ENCODE data around the gene ANKRD30A.
"Not testable (repeated sequence)": the region's sequence is repeated elsewhere in the genome, so short reads cannot be mapped to it uniquely, and the experiment has no call there.

The ANKRD30A gene

DNA sequence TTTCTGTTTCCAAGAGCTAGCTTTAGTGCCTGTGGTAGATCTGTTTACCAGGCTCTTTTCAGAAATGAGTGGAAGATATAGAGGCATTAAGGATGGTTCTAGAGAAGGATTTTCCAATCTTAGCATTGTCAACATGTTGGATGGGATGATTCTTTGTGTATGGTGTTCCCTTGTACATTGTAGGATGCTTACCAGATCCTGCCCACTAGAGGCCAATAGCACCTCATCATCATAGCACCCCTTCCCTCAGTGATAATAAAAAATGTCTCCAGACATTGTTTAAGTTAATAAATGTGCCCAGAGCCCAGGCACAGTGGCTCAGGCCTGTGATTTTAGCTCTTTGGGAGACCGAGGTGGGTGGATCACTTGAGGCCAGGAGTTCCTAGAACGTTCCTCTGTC lies 121.2 kb downstream of the ANKRD30A start:
- no peak for DNase-seq (ENCODE audit: low read depth in 4 of 4, low spot score in 1 of 4)

DNA sequence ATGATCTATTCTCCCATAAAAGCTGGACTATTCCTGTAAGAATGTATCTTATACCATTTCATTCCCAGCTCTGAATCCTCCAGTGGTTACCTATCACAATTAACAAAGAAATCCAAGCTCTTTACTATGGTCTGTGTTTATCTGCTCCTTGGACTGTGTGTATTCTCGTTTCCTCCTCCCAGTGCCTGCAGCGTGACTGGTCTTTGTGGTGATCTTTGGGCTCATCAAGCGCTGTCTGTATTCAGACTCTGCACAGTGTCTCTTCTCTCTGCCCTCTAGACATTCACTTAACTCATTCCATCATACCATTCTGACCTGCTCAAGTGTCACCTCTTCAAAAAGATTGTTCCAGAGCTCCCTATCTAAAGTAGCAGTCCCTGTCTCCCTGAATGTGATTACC lies 130.4 kb downstream of the ANKRD30A start:
- not testable (repeated sequence) for DNase-seq (ENCODE audit: low read depth in 4 of 4, low spot score in 1 of 4)

DNA sequence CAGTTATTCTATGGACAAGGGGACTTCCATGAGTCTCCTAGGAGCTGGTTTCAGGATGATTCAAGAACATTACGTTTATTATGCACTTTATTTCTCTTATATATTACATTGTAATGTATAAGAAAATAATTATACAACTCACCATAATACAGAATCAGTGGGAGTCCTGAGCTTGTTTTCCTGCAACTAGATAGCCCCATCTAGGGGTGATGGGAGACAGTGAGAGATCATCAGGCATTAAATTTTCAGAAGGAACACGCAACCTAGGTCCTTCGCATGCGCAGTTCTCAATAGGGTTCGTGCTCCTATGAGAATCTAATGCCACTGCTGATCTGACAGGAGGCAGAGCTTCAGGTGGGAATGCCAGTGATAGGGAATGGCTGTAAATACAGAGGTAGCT lies 137.9 kb downstream of the ANKRD30A start:
- no peak for DNase-seq (ENCODE audit: low read depth in 4 of 4, low spot score in 1 of 4)

DNA sequence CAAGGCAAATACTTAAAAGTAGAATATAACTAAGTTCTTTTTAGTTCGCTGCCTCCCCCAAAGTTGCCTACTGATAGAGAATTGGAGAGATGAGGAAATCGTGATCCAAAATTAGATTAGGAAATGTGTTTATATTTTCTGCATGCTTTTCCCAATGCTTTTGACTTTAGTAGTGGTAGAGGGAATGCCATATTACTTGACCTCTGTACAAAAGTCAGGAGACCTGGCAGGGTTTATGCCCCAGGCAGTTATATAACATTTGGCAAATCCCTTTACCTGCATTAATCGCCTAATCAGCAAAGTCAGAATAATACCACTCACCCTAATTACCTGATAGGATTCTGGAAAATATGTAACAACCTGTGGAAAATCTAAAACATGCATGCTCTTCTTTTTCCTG lies 142.9 kb downstream of the ANKRD30A start:
- DNase-seq (ENCODE audit: low read depth in 4 of 4, low spot score in 1 of 4): no peak

DNA sequence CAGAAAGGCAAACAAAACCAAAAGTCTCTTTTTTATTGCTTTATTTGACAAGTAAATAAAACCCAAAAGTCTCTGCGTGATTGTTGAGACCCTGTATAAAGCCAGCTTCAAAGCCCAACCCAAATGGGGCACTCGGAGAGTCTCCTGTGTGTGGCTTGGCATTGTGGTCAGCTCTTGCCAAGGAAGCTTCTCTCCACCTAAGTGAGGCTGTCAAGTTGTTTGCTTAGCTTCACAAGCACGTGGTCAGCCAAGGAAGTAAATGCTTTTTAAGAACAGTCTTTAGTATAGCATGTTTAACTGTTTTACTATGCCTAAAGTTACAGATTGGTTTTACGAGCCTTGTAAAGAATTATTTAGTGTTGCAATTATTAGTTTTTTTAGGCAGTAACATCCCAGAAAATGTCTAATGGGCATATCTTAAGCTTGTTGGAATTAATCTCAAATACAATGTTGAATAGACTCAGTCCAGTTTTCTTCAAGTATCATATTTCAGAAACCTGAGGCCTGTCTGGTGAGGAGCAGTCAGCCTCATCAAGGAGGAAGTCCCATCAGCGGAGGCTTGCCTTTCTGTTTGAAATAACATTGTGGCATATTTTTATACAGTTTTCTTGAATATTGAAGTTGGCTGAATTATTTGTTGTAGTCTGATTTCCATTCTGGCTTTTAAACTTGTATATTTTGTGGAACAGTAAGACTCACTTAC lies 144.3 kb downstream of the ANKRD30A start:
- DNase-seq (ENCODE audit: low read depth in 4 of 4, low spot score in 1 of 4): no peak

DNA sequence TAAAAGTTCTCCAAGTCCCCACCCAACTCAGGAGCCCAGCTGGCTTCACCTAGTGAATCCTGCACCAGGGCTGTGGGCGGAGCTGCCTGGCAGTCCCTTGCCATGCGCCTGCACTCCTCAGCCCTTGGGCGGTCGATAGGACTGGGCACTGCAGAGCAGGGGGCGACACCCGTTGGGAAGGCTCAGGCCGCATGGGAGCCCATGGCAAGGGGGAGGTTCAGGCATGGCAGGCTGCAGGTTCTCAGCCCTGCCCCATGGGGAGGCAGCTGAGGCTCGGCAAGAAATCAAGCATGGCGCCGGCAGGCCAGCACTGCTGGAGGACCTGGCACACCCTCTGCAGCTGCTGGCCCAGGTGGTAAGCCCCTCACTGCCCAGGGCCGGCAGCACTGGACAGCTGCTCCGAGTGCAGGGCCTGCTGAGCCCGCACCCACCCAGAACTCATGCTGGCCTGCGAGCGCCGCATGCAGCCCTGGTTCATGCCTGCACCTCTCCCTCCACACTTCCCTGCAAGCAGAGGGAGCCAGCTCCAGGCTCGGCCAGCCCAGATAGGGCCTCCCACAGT lies 149.9 kb downstream of the ANKRD30A start:
- no peak for DNase-seq (ENCODE audit: low read depth in 4 of 4, low spot score in 1 of 4)

DNA sequence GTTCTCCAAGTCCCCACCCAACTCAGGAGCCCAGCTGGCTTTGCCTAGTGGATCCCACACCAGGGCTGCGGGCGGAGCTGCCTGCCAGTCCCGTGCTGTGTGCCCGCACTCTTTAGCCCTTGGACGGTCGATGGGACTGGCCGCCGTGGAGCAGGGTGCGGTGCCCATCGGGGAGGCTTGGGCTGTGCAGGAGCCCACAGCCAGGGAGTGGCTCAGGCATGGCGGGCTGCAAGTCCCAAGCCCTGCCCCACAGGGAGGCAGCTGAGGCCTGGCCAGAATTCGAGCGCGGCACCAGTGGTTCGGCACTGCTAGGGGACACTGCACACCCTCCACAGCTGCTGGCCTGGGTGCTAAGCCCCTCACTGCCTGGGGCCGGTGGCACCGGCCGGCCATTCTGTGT lies 159.7 kb downstream of the ANKRD30A start:
- DNase-seq (ENCODE audit: low read depth in 4 of 4, low spot score in 1 of 4): no peak

DNA sequence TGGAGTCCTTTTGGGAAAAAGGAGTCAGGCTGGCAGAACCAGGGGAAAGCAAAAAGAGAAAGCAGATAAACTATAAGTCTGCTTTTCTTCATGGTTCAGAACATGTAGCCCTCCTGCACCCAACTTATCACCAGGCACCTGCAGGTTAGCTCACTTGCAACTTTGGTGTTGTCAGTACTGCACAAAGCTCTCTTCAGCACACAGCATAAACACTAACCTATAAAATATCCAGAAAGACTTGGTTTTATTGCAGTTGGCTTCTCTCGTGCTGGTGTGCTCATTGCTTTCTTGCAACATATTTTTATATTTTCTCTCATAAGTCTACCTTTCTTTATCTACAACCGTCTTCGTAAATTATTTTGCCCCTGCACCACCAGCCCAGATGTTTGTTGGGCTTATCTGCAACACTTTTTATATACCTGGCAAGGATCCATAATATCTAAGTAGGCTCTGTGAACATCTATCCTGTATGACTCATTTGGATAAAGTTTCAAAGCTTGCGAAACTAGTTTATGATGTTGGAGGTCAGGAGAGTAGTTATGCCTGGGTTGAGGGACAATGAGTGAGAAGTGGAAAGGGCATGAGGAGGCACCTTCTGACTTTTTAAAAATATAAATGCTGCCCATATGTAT lies 164.6 kb downstream of the ANKRD30A start:
- DNase-seq (ENCODE audit: low read depth in 4 of 4, low spot score in 1 of 4): no peak

DNA sequence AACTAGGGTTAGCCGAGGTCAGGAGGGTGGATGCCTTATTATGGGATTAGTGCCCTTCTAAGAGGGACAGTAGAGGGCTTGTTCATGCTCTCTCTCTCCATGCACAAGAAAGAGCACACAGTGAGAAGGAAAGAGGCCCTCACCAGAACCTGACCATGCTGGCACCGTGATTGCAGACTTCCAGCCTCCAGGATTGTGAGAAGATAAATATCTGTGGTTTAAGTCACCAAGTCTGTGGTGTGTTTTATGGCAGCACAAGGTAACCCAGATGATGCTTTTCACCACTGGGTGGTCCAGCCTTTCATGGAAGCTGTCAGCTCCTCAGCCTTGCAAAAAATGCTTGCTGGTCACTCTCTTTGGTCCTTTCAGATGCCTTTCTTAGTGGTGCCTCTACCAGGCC lies 175.9 kb downstream of the ANKRD30A start:
- DNase-seq (ENCODE audit: low read depth in 4 of 4, low spot score in 1 of 4): no peak

DNA sequence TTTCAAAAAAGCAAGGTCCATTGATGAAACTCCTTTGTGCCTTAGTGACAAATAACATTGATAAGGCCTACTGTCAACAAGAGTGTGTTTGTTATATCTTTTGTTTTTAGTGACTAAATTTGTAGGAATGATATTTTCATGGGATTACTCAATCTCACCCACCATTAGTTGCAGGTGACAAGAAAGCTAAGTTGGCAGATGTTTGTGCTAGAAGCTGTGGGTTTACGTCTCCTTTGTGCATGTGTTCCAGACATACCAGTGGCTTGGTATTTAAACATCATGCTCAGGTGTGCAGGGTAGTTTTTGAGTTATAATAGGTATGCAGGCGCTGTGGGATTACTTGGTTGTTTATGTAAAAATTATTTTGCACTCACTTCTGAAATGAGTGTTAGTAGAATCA lies 178.6 kb downstream of the ANKRD30A start:
- DNase-seq (ENCODE audit: low read depth in 4 of 4, low spot score in 1 of 4): no peak

DNA sequence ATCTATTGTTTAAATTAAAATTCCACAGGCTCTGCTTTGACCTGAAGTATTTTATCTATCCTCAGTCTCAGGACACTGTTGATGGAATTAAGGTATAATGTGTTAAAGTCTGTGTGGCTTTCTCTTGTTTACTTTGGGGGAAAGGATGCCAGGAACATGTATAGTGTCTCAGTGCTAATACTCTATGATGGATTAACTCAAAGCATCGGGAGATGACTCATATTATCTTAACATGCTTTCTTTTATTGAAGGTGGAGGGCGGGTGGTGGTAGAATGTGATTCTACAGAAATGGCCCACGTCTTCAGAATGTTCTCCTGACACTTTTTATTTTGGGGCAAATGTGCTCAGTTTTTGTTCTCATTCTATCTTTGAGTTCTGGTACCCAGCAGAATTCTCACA lies 189.0 kb downstream of the ANKRD30A start:
- DNase-seq (ENCODE audit: low read depth in 4 of 4, low spot score in 1 of 4): no peak

DNA sequence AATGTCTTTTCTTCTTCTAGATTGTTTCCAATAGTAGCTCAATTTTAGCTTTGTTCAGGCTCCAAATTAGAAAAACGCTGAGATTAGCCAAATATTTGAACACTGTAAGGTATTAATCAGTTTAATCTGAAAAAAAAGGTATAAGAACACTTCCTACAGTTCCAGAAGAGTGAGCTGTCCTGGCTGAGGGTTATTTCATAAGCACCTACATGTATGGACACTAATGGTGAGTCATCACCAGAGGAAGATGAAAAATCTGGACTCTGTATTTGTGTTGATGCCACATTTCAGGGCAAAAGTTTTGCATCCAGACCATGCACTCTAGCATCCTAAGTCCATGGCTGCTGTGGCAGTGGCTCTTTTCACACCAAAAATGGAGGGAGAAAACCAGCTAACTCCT lies 189.5 kb downstream of the ANKRD30A start:
- DNase-seq (ENCODE audit: low read depth in 4 of 4, low spot score in 1 of 4): no peak

DNA sequence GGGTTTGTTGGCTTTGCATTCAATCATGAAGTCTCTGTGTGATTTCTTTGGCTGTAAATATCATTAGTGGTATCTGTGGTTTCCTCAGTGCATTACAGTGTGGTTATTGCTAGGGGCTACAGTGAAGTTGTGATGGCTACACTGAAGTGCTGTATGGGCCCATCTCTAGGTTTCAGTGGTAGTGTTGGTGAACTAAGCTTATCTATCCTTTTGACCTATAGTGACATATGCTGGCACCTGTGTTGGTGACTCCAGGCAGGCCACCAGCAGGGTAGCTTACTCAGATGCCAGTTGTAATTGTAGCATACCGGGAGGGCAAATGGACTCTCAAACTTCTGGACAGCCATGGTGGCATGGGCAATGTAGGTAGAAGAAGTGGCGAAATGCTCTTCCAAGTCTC lies 219.0 kb downstream of the ANKRD30A start:
- no peak for DNase-seq (ENCODE audit: low read depth in 4 of 4, low spot score in 1 of 4)

DNA sequence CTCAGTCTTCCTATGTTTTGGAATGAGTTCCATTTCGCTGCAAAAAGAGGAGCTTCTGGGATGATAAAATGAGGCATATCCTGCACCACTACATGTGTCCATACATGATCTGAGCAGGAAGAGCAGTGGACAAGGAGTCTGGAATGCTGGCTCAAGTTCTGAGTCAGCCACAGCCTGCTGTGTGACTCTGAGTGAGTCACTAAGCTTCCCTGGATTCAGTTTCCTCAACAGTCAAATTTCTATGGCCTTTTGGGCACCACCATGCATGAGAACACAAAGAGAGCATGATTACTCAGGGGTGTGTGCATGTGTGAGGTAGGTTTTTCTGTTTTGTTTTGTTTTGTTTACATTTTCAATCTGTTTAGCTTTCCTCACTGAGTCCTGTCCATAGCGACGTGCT lies 254.6 kb downstream of the ANKRD30A start:
- no peak for DNase-seq (ENCODE audit: low read depth in 4 of 4, low spot score in 1 of 4)

DNA sequence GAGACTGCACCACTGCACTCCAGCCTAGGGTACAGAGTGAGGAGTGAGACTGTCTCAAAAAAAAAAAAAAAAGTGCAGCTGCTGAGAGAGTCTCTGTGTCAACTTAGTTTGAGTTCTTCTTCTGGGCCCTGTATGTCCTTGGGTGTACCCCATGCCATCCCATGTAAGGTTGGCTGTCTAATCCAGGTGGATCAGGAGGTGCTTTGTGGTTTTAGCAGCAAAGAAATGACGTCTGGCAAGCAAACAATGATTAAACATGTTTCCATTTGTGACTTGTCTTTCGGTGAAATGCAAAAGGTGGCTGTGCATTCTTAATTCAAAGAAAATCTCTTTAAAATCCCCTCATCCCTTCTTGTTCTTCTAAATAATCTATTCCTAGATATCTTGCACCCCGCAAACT lies 255.9 kb downstream of the ANKRD30A start:
- no peak for DNase-seq (ENCODE audit: low read depth in 4 of 4, low spot score in 1 of 4)

DNA sequence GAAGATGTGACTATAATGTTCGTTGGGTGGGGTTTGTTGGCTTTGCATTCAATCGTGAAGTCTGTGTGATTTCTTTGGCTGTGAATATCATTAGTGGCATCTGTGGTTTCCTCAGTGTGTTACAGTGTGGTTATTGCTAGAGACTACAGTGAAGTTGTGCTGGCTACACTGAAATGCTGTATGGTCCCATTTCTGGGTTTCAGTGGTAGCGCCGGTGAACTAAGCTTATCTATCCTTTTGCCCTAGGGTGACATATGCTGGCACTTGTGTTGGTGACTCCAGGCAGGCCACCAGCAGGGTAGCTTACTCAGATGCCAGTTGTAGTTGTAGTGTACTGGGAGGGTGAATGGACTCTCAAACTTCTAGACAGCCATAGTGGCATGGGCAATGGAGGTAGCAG lies 259.5 kb downstream of the ANKRD30A start:
- no peak for DNase-seq (ENCODE audit: low read depth in 4 of 4, low spot score in 1 of 4)

DNA sequence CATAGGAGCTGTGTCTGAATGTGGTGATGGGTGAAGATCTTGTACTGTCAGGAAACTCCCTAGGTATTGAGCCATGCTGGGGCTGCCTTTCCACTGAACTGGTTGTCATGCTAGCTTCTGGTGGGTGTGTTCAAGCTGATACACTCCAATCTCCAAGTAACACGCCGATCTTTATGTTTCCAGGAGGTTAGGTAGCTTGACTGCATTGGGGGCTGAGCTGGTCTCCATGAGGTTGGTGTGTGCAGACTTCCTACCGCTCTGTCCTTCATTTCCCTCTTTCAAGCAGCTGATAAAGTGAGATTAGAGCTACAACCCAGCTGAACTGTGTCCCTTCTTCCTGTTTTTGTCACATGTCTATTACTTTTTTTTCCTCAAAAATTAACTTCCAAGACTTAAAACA lies 265.5 kb downstream of the ANKRD30A start:
- no peak for DNase-seq (ENCODE audit: low read depth in 4 of 4, low spot score in 1 of 4)

DNA sequence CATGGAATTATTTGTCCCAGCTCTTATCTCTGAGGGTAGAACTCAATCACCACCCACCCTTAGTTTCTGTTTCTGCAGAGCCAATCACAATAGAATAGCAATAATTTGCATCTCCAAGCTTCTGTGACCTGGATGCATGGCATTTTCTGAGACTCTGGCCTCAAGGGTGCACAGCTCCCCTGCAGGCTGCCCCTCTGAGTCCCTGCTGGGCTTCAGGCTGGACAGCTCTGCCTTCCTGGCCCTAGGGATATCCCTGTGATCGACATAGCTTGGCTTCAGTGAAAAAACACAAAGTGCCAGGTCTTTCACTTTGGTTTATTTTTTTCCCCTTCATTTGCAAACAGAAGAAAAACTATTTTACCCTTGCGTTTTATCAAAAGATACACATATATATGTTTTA lies 275.4 kb downstream of the ANKRD30A start:
- DNase-seq (ENCODE audit: low read depth in 4 of 4, low spot score in 1 of 4): not testable (repeated sequence)

DNA sequence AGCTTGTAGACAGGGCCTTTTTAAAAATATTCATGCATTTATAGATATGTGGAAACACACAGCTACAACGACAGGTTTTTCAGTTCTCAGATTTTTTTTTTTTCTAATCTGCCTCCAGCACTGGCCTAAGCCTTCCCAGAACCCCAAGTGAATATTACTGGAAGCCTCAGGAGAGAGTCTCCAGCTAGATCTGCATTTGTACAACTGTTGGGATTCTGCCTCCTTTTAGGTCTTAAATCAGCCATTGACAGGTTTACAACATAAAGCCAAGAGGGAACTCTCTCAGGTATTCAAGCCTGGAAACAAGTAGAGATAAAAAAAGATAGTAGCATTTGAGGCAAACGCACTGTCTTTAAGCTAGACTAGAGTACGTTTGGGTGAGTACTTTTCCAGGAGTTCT lies 275.8 kb downstream of the ANKRD30A start:
- DNase-seq (ENCODE audit: low read depth in 4 of 4, low spot score in 1 of 4): no peak

DNA sequence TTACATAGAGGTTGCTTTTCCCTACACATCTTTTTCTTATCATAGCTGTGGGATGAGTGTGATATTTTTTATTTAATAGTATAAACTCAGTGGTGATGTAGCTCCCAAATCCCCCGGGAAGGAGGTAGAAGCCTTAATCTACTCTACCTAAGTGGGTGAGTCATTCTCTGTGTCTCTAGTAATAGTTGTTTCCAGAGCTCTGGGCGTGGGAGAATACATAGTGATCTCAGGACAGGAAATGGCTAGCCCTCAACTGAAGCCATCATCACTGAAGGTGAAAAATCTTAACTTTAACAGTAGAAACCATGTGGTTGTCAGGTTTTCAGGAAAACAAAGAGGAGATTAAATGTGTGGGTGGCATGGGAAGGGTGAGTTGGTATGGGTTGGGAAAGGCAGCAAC lies 278.4 kb downstream of the ANKRD30A start:
- no peak for DNase-seq (ENCODE audit: low read depth in 4 of 4, low spot score in 1 of 4)
